RWPE1 (cell line): ENCODE results near the gene AXIN2.

ENCODE experiments used
- CTCF ChIA-PET: fragments of 350-600 bp; sonication (Branson Sonifier 250); formaldehyde crosslinking; extraction: SDS; loops from one replicate; lab custom pipeline; 2021; lab: Yijun Ruan, JAX
- POLR2A ChIA-PET: fragments of 400-600 bp; formaldehyde crosslinking; extraction: SDS; loops from one replicate; lab custom pipeline; 2020; ENCODE audit warnings: antibody characterized with exemption; ENCODE audit not compliant: low non-redundant PET; lab: Yijun Ruan, JAX
- DNase-seq: peaks from one replicate; pipeline ENCODE4 v3.0.0; 2012; ENCODE audit warnings: low spot score
- H3K27ac ChIP-seq: fragments of 450-650 bp; 2 replicates; pipeline ENCODE4 v1.5.1; 2017
- CTCF ChIP-seq: fragments of 450-650 bp; conservative IDR thresholded peaks from 2 replicates; pipeline ENCODE4 v1.5.1; 2017; ENCODE audit warnings: low read depth, mild to moderate bottlenecking

The AXIN2 gene

DNA sequence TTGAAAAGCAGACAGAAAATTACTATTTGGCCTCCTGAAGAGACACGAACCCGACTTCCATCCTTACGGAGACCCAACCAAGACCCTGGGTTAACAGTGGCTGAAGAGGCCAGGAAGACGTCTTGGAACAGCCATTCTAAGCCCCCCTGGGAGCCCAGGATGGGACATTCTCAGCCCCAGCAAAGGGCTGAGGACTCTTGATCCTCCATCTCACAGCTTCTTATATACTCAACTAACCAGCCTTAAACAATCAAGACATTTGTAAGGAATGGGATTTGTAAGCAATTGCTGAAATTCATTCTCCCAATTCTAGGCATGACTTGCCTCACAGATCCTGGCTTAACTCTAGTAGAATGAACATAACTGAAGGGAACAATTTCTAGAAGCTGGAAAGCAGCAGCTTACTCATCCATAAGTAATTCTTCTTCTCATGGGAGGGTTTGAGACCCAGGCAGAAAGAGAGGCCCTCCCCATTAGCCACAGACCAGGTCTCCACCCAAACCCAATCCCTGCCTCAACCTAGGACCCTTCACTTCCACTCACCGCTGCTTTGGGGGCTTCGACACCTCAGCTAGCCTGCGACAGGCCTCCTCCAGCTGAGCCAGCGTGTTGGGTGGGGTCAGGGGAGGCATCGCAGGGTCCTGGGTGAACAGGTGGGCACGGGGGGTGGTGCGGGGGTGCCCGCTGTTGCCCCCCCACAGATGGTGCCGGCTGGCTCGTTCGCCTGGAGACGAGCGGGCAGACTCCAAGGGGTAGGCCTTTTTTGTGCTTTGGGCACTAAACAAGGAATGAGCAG, 25.5 kb downstream of the AXIN2 start:
- ChIA-PET CTCF (no interaction called here), POLR2A (no interaction called here)
- DNase-seq, result no peak
- H3K27ac ChIP-seq, result no peak overlapping the region
- TF ChIP-seq CTCF, result no peak

- CTCF ChIA-PET, result interaction anchor here (0.7 kb wide), 1 partner anchor 15 kb away, joined by 4 read pairs; no protein-coding TSS in a partner anchor
- no peak for TF ChIP-seq CTCF
- DNase-seq, result no peak
Measured at GRCh38 chr17:65533852-65534457, 27.5 kb downstream of the AXIN2 start.

GRCh38 chr17:65533056-65533745, 28.2 kb downstream of the AXIN2 start:
- no peak for TF ChIP-seq CTCF
- no peak overlapping the region for H3K27ac ChIP-seq
- CTCF ChIA-PET, result interaction anchor here (0.6 to 0.7 kb wide), 2 partner anchors 15 to 220 kb away, joined by 3 to 4 read pairs; no protein-coding TSS in a partner anchor
- POLR2A ChIA-PET, result no interaction called here
- no peak for DNase-seq

More at GRCh38 chr17:65533852-65534457, 27.5 kb downstream of the AXIN2 start:
- POLR2A ChIA-PET, result no interaction called here
- H3K27ac ChIP-seq, result no peak overlapping the region

DNA sequence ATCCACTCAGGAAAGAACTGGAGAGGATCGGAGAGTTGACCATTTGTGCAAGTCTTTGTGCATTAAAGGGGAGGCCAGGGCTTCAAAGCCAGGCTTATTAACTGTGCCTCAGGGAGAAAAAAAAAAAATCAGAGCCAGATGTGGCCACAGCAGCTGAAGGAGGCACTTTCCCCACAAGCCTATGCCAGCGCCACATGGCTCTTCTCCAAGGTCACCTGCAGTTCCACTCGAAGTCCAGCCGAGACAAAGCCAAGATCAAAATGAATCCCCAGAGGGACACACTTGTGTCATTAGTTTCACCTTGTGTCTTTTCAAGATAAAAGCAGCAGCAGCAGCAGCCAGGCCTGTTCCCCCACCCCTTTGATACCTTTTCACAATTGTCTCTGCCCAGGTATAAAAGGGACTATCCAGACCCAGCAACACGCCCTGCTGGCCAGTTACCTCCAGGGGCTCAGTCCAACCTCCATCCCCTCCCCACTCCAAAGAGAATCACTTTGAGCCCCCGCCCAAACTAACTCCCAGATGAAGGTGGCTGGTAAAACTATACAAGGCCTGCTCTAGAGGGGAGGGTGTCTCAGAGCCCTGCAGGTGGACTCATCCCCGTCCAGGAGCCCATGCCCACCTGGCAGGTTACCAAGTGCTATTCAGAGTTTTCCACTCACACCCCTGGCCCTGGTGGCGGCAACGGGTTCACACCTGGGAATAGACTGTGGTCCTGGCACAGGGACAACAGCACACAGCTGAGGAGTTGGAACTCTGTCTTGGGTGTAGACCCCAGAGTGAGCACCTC, 29.2 kb downstream of the AXIN2 start:
- H3K27ac ChIP-seq, result no peak overlapping the region
- ChIA-PET POLR2A (no interaction called here), CTCF (interaction anchor here (0.6 kb wide), 1 partner anchor 221 kb away, joined by 3 read pairs; no protein-coding TSS in a partner anchor)
- no peak for DNase-seq
- no peak for TF ChIP-seq CTCF

GRCh38 chr17:65531256-65532100, 30.0 kb downstream of the AXIN2 start:
- POLR2A ChIA-PET, result no interaction called here
- H3K27ac ChIP-seq, result no peak overlapping the region
- no peak for TF ChIP-seq CTCF
- CTCF ChIA-PET, result no interaction called here
- no peak for DNase-seq
